GM19452 (cell line): ENCODE measurements around the gene EML3.
"Not testable (repeated sequence)": the region's sequence is repeated elsewhere in the genome, so short reads cannot be mapped to it uniquely, and the experiment has no call there.

Experiments used
- ATAC-seq: cut with Tn5 transposase; IDR thresholded peaks from one replicate; pipeline ENCODE4 v1.9.1; 2021; ENCODE audit not compliant: unreplicated experiment

Gene EML3

GRCh38 chr11:62621027-62621566, 8.5 kb upstream of the EML3 start:
- ATAC-seq: no peak

GRCh38 chr11:62616957-62617356, 4.4 kb upstream of the EML3 start:
- ATAC-seq: not testable (repeated sequence)

- ATAC-seq: no peak
Measured at GRCh38 chr11:62615521-62615920, 2.9 kb upstream of the EML3 start.

- no peak for ATAC-seq
Measured at GRCh38 chr11:62614275-62614674, 1.7 kb upstream of the EML3 start.

DNA sequence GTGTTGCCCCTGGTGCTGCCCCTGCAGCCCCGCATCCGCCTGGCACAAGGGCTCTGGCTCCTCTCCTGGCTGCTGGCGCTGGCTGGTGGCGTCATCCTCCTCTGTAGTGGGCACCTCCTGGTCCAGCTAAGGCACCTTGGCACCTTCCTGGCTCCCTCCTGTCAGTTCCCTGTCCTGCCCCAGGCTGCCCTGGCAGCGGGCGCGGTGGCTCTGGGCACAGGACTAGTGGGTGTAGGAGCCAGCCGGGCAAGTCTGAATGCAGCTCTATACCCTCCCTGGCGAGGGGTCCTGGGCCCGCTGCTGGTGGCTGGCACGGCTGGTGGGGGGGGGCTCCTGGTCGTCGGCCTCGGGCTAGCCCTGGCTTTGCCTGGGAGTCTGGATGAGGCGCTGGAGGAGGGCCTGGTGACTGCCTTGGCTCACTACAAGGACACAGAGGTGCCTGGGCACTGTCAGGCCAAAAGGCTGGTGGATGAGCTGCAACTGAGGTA, 760 bp upstream of the EML3 start:
- ATAC-seq: no peak

DNA sequence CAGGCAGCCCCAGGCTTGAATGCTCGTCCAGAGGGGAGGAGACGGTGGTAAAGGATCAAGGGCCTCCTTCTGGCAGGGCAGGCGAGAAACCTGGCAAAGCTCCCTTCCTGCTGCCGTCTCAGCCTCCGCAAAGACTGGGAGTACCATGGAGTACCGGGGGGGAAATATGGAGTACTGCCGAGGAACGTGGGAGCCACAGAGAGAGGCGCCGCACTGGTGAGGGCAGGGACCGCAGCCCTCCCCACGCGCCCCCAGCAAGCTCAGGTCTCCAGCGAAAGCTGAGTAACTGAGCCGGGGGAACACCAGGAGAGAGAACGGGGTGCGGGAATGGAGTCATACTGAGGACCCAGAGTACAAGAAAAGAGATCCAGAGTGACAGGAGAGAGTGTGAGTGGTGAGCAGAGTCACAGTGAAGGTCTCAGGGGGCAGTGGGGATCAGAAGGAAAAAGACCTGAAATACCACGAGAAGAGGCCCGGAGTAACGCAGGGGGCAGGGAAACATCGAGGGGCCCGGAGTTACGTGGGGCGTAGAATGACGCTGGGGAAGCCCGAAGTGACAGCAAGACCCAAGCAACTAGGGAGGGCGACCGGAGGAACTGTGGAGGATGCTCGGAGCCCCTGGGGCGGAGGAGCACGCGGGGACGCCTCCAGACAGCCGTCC, 740 bp downstream of the EML3 start:
- peak; percentile 27 for ATAC-seq

GRCh38 chr11:62610814-62611704, 1.5 kb downstream of the EML3 start:
- no peak for ATAC-seq

DNA sequence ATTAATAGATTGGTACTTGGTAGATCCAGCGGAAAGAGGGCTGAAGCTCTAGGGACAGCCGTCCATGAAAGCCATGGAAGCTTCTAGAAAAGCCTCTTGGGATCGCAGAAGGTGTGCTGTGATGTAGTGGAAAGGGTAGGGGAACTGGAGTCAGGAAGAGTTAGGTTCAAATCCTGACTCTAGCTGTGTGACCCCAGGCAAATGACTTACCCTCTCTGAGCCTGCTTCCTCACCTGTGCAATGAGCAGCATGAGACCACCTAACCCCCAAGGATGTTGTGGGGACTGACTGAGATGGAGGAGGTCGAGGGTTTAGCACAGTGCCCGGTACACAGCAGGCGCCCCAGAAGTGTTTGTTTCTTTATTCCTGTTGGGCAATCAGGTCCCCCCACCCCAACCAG, 2.2 kb downstream of the EML3 start:
- ATAC-seq: no peak

GRCh38 chr11:62608776-62609175, 3.8 kb downstream of the EML3 start:
- ATAC-seq: no peak

DNA sequence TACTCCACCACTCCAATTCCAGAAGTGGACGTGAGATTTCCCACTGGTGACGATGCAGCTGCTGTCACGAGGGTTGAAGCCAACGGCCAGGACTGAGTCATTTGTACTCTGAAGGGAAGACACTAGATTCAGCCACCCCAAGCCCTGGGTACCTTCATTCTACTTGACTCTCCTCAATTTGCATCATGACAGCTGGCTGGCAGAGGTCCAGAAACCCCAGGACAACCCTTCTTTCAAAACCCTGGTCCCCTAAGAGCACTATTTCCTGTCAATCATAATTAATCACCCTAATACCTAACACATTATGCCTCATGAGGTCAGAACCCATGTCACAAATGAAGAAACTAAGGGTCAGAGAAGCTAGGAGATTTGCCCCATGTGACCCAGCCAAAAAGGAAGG, 4.9 kb downstream of the EML3 start:
- no peak for ATAC-seq

GRCh38 chr11:62605902-62606301, 6.7 kb downstream of the EML3 start:
- ATAC-seq: no peak

DNA sequence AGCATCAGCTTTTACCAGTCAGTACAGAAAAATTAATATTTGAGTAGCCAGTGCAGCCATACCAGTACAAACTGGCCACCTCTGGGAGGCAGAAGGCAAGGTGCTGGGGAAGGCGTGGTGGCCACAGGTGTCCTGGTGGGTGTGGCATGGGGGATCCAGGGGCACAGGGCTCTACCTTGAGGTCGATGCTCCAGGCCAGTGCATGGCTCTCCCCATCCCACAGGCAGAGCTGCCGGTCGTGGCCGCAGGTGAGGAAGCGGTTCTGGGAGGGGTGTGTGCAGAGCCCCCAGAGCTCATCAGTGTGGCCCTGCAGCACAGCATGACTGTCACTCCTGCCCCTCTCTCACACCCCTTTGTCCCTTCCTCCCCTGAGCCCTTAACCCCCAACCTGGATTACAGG, 7.1 kb downstream of the EML3 start:
- ATAC-seq: no peak

DNA sequence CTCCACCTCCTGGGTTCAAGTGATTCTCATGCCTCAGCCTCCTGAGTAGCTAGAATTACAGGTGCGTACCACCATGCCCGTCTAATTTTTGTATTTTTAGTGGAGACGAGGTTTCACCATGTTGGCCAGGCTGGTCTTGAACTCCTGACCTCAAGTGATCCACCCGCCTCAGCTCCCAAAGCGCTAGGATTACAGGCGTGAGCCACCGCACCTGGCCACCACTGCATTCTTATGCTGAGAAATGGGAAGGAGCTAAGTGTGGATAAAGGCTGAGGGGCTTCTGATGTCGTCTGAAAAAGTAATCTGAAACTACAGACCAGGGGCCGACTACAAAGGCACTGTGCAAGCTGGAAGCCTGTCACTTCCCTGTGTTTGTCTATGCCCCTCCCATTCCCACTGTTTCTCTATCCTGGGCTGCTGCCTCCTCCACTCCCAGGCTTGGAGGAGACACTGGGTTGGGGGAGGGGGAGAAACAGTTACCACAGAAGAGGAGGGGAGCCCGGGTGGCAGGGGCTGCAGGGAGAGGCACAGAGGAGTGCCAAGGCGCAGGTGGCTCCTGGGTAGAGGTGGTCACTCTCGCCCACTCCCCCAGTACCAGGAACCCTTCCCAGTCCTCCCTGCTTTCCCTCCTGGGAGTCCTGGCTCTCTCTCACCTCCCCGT, 8.0 kb downstream of the EML3 start:
- ATAC-seq: no peak

DNA sequence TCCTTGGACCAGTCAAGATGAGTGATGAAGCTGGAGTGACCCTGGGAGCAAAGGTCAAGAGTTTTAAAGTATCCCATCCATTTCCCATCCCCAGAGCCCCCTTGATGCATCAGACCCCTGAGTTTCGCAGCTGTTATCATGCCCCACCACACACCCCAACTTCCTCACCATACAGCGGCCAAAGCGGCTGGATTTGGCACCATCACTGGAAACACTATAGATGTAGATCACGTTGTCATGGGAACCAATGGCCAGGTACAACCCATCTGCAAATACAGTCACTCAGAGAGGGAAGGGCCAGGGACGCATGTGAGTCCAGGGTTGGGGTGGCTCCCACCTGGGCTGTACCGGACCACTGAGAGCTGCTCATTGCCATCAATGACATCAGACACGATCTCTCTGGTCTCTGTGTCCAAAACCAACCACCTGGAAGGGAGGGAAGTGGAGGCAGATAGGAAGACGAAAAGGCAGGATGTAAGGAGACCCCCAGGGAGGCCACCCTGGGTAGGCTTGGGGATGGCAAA, 8.7 kb downstream of the EML3 start:
- ATAC-seq: no peak

- ATAC-seq: no peak
Measured at GRCh38 chr11:62603072-62603408, 9.5 kb downstream of the EML3 start.

GRCh38 chr11:62602141-62603071, 10.2 kb downstream of the EML3 start:
- no peak for ATAC-seq

- ATAC-seq: peak; percentile 72
Measured at GRCh38 chr11:62601372-62602140, 11.0 kb downstream of the EML3 start, which contains the start of gene MTA2. TSS of gene MTA2 (minus strand) at chr11:62601865. CDS start at chr11:62601450, 415 bp downstream.

GRCh38 chr11:62601122-62601371, 11.5 kb downstream of the EML3 start:
- no peak for ATAC-seq

DNA sequence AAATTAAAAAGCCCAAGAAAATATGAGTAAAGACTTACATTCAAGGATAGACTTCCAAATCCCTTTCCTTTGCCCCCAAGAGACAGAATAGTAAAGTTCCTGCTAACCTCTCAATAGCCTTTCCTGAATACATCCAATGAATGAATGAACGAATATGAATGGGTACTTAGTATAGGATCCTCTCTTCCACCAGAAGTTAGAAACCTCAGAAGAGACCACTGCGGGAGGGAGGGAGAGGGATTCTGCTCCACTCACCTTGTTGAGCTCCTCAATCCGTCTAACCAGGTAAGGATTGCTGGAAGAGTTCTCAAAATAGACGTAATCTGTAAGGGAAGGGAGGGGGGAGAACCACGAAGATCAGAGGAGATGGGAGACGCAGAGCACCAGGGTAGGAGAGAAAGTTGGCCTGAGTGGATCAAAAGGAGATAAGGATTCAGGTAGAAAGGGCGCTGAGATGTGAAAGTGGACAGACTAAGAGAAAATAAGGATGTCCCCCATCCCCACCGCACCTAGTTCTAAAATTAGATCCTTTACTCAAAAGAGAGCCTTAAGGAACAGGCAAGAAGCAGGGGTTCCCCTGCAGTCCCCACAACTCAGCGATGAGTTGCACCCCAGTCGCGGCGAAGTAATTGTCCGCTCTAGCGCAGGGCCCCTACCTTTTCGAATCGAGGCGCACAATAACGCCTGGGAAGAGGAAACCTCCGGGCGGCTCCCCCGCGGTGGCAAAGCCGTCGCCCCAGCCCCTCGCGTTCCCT, 12.0 kb downstream of the EML3 start:
- no peak for ATAC-seq
